ENCODE measurements around the gene FBXW11. TPM values are rescaled to one million over a fixed set of nuclear protein-coding genes. Genes with fewer than 3 reads are reported as not detected.
A peak's percentile ranks its signal among the peaks of the same experiment; 100 is the strongest.

FBXW11 gene
- total RNA-seq, 2 donors from 2014 or later: 29.0 to 64.6 TPM

DNA sequence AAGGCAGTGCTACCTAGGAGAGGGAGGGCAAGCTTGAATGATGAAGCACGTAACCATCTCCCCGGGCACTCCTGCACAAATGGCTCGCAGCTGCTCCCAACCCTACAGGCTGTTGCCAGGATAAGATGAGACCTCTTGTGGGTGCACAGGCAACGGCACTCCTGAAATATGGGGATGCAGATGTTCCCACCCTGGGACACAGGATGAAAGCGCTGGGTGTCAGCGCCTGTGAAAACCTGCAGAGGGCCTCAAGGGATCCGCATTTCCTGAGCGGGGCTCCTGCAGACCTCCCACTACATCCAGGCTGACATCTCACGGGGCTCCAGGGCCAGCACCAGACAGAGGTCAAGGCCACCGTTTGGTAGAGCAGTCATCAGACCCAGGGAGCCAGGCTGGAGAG is 160.1 kb downstream of the FBXW11 start:
- H3K27me3 ChIP-seq: no peaks in the 10 kb centered on the region
- TF ChIP-seq POLR2A (IDR thresholded peaks at IDR 0.05): no peak
- TF ChIP-seq, protein P1, sequence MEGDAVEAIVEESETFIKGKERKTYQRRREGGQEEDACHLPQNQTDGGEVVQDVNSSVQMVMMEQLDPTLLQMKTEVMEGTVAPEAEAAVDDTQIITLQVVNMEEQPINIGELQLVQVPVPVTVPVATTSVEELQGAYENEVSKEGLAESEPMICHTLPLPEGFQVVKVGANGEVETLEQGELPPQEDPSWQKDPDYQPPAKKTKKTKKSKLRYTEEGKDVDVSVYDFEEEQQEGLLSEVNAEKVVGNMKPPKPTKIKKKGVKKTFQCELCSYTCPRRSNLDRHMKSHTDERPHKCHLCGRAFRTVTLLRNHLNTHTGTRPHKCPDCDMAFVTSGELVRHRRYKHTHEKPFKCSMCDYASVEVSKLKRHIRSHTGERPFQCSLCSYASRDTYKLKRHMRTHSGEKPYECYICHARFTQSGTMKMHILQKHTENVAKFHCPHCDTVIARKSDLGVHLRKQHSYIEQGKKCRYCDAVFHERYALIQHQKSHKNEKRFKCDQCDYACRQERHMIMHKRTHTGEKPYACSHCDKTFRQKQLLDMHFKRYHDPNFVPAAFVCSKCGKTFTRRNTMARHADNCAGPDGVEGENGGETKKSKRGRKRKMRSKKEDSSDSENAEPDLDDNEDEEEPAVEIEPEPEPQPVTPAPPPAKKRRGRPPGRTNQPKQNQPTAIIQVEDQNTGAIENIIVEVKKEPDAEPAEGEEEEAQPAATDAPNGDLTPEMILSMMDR (IDR thresholded peaks at IDR 0.05): no peak
- no peaks in the 10 kb centered on the region for H3K36me3 ChIP-seq (replicated peaks in 1 of 2; ENCODE audit: insufficient read depth in 1 of 2, low read depth in 2 of 2)
- no peaks in the 10 kb centered on the region for H3K4me1 ChIP-seq
- DNase-seq (peak in 2 of 4 donors; percentile 34 to 37), ATAC-seq (no peak)
- no peaks in the 10 kb centered on the region for H3K9me3 ChIP-seq
- intact Hi-C loops (cut with DNase I): no loop called here
- no peak overlapping the region for H3K27ac ChIP-seq
- no peak overlapping the region for H3K4me3 ChIP-seq
- 86 to 91% methylated on average over 10 of the region's 10 CpGs for WGBS, 2 donors

DNA sequence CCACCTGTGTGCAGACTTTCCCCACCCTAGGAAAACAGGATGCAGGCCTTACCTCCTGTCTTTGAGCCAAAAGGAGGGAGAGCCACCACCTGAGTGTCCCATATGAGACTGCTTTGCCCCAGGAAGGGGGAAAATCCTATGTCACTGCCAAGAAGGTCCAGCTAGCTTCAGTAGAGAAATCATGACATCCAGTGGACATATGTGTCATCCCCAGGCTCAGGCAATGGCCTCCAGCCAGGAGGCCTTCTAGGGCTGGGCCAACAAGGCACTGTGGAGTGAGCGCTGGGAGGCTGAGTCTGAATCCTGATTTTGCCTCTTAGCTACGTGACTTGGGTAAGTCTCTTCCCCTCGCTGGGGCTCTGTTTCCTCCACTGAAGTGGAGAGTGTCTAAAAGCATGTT is 160.6 kb downstream of the FBXW11 start:
- intact Hi-C loops (cut with DNase I): no loop called here
- Histone ChIP-seq H3K27me3 (no peaks in the 10 kb centered on the region), H3K4me3 (no peak overlapping the region), H3K27ac (no peak overlapping the region), H3K9me3 (no peaks in the 10 kb centered on the region), H3K4me1 (no peaks in the 10 kb centered on the region), H3K36me3 (replicated peaks in 1 of 2; ENCODE audit: insufficient read depth in 1 of 2, low read depth in 2 of 2) (no peaks in the 10 kb centered on the region)
- DNase-seq (no peak), ATAC-seq (no peak)
- TF ChIP-seq, protein P1 (IDR thresholded peaks at IDR 0.05): no peak
- TF ChIP-seq POLR2A (IDR thresholded peaks at IDR 0.05): no peak
- WGBS, 2 donors: 90 to 100% methylated on average over 3 of the region's 3 CpGs

DNA sequence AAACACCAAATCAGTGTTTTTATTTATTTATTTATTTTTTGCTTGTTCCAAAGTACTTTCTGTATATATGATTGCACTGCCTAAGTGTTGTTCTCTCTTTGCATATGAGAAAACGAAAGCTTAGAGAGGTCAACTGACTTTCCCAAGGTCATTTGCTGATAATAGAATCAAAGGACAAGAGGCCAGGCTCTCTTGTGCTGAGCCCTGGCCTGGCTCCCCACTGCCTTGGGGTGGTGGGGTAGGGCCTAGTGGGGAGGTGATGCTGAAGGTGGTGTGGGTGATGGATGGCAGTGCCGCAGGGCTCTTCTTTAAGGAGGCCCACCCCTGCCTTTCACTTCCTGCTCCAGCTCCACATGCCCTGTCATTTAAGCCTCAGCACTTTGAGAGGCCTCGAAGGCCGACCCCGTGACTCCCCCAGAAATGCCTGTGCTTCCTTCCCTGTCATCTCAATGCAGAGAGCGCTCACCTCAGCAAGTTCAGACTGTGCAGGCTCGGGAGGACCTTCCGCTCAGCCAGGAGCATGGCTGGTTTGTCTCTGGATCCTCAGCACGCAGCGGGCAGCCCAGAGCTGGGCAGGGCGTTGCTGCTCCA is 161.3 kb downstream of the FBXW11 start:
- no peak for TF ChIP-seq POLR2A (IDR thresholded peaks at IDR 0.05)
- TF ChIP-seq, protein P1 (IDR thresholded peaks at IDR 0.05): no peak
- ATAC-seq: no peak
- no peak for DNase-seq
- no peaks in the 10 kb centered on the region for H3K36me3 ChIP-seq (replicated peaks in 1 of 2; ENCODE audit: insufficient read depth in 1 of 2, low read depth in 2 of 2)
- H3K9me3 ChIP-seq: no peaks in the 10 kb centered on the region
- no peaks in the 10 kb centered on the region for H3K27me3 ChIP-seq
- intact Hi-C loops (cut with DNase I): no loop called here
- H3K4me1 ChIP-seq: no peaks in the 10 kb centered on the region
- 85 to 92% methylated on average over 8 to 11 of the region's 11 CpGs for WGBS, 2 donors
- H3K27ac ChIP-seq: no peak overlapping the region
- H3K4me3 ChIP-seq: no peak overlapping the region

DNA sequence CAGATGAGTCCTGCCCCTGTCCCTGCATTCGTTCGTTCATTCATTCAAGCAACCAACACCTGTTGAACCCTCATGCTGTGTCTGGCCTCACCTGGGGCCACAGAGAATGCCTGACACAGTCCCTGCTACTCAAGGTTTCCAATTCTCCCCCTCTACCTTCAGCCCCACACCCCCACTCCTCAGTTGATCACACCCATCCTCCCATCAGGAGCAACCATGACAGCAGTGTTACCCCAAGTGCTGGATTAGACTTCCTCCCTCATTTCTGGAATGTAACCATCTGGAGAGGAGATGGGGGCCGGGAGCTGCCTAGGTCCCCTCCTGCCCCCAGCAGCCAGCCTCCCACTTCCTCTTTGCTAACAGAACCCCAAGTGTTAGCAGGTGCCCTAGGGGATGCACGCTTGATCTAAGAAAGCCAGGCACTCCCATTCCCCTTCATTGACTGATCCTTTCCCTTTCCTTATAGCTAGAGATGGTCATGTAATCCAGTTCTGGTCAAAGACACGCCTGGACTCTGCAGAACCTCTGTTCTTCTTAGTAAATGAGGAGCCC is 163.6 kb downstream of the FBXW11 start:
- TF ChIP-seq POLR2A (IDR thresholded peaks at IDR 0.05): no peak
- TF ChIP-seq, protein P1 (IDR thresholded peaks at IDR 0.05): no peak
- 79 to 93% methylated on average over 5 of the region's 5 CpGs for WGBS, 2 donors
- Histone ChIP-seq H3K9me3 (no peaks in the 10 kb centered on the region), H3K36me3 (replicated peaks in 1 of 2; ENCODE audit: insufficient read depth in 1 of 2, low read depth in 2 of 2) (no peaks in the 10 kb centered on the region), H3K4me3 (no peak overlapping the region), H3K4me1 (no peaks in the 10 kb centered on the region), H3K27ac (no peak overlapping the region), H3K27me3 (no peaks in the 10 kb centered on the region)
- ATAC-seq (no peak), DNase-seq (no peak)
- intact Hi-C loops (cut with DNase I): no loop called here

Measured in body of pancreas (tissue), 4 donors.